WTC11 (cell line): ENCODE measurements around the gene CDK17. TPM values are rescaled to one million over a fixed set of nuclear protein-coding genes. Genes with fewer than 3 reads are reported as not detected.

ENCODE experiments used
- ATAC-seq: fragments of 200-7000 bp; cut with Tn5 transposase; 2 replicates; pipeline ENCODE4 v1.10.0; 2021; ENCODE audit warnings: mild to moderate bottlenecking, moderate library complexity
- CTCF ChIA-PET: fragments of 300-600 bp; sonication (Branson Sonifier 250); formaldehyde crosslinking; loops from one replicate; lab custom pipeline; 2021; ENCODE audit warnings: antibody characterized with exemption; lab: Charles Lee
- POLR2A ChIA-PET: fragments of 350-600 bp; sonication (Branson Sonifier 250); formaldehyde crosslinking; loops from one replicate; lab custom pipeline; 2021; ENCODE audit warnings: antibody characterized with exemption; lab: Charles Lee
- DNase-seq: peaks from one replicate; pipeline ENCODE4 v3.0.0; 2021; ENCODE audit warnings: low spot score
- H3K27ac Mint-ChIP-seq: 2 replicates; pipeline ENCODE4 v1.8.0; 2021; ENCODE audit warnings: mixed read lengths
- H3K27me3 Mint-ChIP-seq: 2 replicates; pipeline ENCODE4 v1.8.0; 2021; ENCODE audit warnings: low read depth, mild to moderate bottlenecking, moderate library complexity, mixed read lengths
- H3K36me3 Mint-ChIP-seq: 2 replicates; pipeline ENCODE4 v1.8.0; 2021; ENCODE audit warnings: mixed read lengths
- H3K4me1 Mint-ChIP-seq: 2 replicates; pipeline ENCODE4 v1.8.0; 2022; ENCODE audit warnings: mixed read lengths
- H3K4me3 Mint-ChIP-seq: 2 replicates; pipeline ENCODE4 v1.8.0; 2021; ENCODE audit warnings: mild to moderate bottlenecking, moderate library complexity, mixed read lengths
- H3K9me3 Mint-ChIP-seq: 2 replicates; pipeline ENCODE4 v1.8.0; 2021; ENCODE audit warnings: mixed read lengths
- CBFB ChIP-seq: sonication (generic); formaldehyde crosslinking; IDR thresholded peaks from 2 replicates; pipeline ENCODE4 v1.8.1; 2022; ENCODE audit warnings: mild to moderate bottlenecking, low read depth, missing genetic modification reagents
- CREB1 ChIP-seq: sonication (generic); formaldehyde crosslinking; IDR thresholded peaks from 2 replicates; pipeline ENCODE4 v1.8.0; 2023; ENCODE audit warnings: mild to moderate bottlenecking, missing genetic modification reagents
- FOXK1 ChIP-seq: sonication (generic); formaldehyde crosslinking; IDR thresholded peaks from 2 replicates; pipeline ENCODE4 v1.8.0; 2022; ENCODE audit warnings: mild to moderate bottlenecking, moderate library complexity, missing genetic modification reagents
- MYBL2 ChIP-seq: sonication (generic); formaldehyde crosslinking; IDR thresholded peaks from 2 replicates; pipeline ENCODE4 v1.8.1; 2023; ENCODE audit warnings: mild to moderate bottlenecking, moderate library complexity, missing genetic modification reagents
- NFATC4 ChIP-seq: fragments of 250-450 bp; sonication (Bioruptor Pico); IDR thresholded peaks from 2 replicates; pipeline ENCODE4 v1.9.0; 2021; ENCODE audit warnings: mild to moderate bottlenecking
- SMAD3 ChIP-seq: sonication (generic); formaldehyde crosslinking; IDR thresholded peaks from 2 replicates; pipeline ENCODE4 v1.8.0; 2022; ENCODE audit warnings: missing genetic modification reagents, mild to moderate bottlenecking, borderline replicate concordance
- TEAD1 ChIP-seq: sonication (generic); formaldehyde crosslinking; IDR thresholded peaks from 2 replicates; pipeline ENCODE4 v1.8.0; 2022; ENCODE audit warnings: mild to moderate bottlenecking, missing genetic modification reagents
- TEAD4 ChIP-seq: sonication (generic); formaldehyde crosslinking; IDR thresholded peaks from 2 replicates; pipeline ENCODE4 v1.8.0; 2022; ENCODE audit warnings: mild to moderate bottlenecking, missing genetic modification reagents
- TP53 ChIP-seq: sonication (generic); formaldehyde crosslinking; IDR thresholded peaks from 2 replicates; pipeline ENCODE4 v1.8.1; 2023; ENCODE audit warnings: mild to moderate bottlenecking, missing genetic modification reagents
- ZBTB21 ChIP-seq: sonication (generic); formaldehyde crosslinking; IDR thresholded peaks from 2 replicates; pipeline ENCODE4 v1.8.1; 2023; ENCODE audit warnings: mild to moderate bottlenecking, missing genetic modification reagents, borderline replicate concordance
- ZNF121 ChIP-seq: sonication (generic); formaldehyde crosslinking; IDR thresholded peaks from 2 replicates; pipeline ENCODE4 v1.8.0; 2023; ENCODE audit warnings: missing genetic modification reagents
- total RNA-seq: library from RNA; stranded (reverse); gene quantifications from 3 replicates; pipeline ENCODE4 v1.2.3, GENCODE V29; 2021
- TF ChIP-seq, protein P1 (sequence below): fragments of 250-450 bp; sonication (Bioruptor Pico); conservative IDR thresholded peaks from 2 replicates; pipeline ENCODE4 v1.9.0; 2021; ENCODE audit warnings: mild to moderate bottlenecking
- TF ChIP-seq, protein P2 (sequence below): sonication (generic); formaldehyde crosslinking; IDR thresholded peaks from 2 replicates; pipeline ENCODE4 v1.8.1; 2022; ENCODE audit warnings: low read depth, mild to moderate bottlenecking, moderate library complexity, missing genetic modification reagents, borderline replicate concordance
- TF ChIP-seq, protein P3 (sequence below): sonication (generic); formaldehyde crosslinking; IDR thresholded peaks from 2 replicates; pipeline ENCODE4 v1.8.0; 2023; ENCODE audit warnings: missing genetic modification reagents, mild to moderate bottlenecking, borderline replicate concordance
- TF ChIP-seq, protein P4 (sequence below): fragments of 250-450 bp; sonication (Bioruptor Pico); IDR thresholded peaks from 2 replicates; pipeline ENCODE4 v1.9.0; 2021; ENCODE audit warnings: mild to moderate bottlenecking
- TF ChIP-seq, protein P5 (sequence below): sonication (generic); formaldehyde crosslinking; IDR thresholded peaks from 2 replicates; pipeline ENCODE4 v1.8.0; 2022; ENCODE audit warnings: mild to moderate bottlenecking, missing genetic modification reagents
- TF ChIP-seq, protein P6 (sequence below): fragments of 250-450 bp; sonication (Bioruptor Pico); IDR thresholded peaks from 2 replicates; pipeline ENCODE4 v1.9.0; 2021; ENCODE audit warnings: mild to moderate bottlenecking
- TF ChIP-seq, protein P7 (sequence below): sonication (generic); formaldehyde crosslinking; IDR thresholded peaks from 2 replicates; pipeline ENCODE4 v1.8.0; 2023; ENCODE audit warnings: mild to moderate bottlenecking, missing genetic modification reagents

CDK17 gene
- total RNA-seq, 1 experiment from 2014 or later = 20.0 TPM

DNA sequence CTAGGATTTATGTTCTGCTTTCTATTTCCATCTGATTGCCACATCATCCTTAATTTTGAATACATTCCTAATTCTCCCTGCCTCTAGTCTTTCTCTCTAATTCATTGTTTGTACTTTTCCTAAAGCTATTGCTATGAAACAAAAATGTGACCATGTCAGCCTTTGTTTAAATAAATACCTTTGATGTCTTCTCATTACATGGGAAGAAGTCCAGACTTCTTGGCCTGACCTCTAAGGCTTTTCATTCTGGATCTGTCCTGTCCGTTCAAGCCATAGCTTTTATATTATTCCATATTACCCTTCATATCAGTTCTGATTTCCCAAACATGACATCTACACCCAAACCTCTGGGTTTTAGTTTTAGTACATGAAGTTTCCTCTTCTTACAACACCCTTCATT lies 91.4 kb downstream of the CDK17 start (continued):
- TF ChIP-seq, protein P1, sequence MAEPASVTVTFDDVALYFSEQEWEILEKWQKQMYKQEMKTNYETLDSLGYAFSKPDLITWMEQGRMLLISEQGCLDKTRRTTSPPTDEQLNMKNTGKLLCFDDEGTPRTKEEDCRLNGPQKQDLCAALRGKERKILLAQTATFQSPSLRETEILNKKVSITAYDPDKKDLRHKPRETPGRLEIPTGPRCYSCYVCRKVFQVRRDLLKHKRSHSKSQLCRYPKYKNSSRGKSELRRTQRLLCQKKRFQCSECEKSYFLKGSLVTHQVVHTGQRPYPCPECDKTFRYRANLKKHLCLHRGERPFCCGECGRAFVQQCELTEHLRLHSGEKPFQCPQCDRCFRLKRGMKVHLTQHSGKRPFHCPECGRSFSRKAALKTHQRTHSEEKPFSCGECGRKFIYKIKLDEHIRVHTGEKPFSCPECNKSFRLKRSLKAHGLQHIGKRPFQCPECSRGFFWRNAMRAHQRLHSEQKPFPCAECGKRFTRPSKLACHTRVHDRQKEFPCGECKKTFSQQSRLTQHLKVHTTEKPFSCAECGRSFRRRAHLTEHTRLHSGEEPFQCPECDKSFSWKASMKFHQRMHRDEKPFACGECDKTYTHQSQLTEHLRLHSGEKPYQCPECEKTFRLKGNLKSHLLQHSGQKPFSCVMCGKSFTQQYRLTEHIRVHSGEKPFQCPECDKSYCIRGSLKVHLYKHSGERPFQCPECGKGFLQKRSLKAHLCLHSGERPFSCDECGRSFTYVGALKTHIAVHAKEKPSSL (CRISPR knock-in tag) = no peak
- no peak for TF ChIP-seq NFATC4 (CRISPR knock-in tag)

DNA sequence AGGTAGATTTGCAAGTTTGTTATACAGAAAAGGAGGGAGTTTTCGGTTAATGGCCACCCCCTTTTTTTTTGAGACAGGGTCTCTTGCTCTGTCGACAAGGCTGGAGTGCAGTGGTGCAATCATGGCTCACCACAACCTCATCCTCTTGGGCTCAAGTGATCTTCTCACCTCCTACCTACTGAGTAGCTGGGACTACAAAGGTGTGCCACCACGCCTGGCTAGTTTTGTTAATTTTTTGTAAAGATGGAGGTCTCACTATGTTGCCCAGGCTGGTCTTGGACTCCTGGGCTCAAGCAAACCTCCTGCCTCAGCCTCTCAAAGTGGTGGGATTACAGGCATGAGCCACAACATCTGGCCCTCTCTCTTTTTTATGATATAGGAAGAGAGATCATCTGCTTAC lies 94.6 kb downstream of the CDK17 start:
- Mint-ChIP-seq H3K9me3 (no peaks in the 10 kb centered on the region), H3K4me1 (peaks cover 15% of the 10 kb centered on the region), H3K36me3 (no peaks in the 10 kb centered on the region), H3K27me3 (no peaks in the 10 kb centered on the region), H3K27ac (no peak overlapping the region), H3K4me3 (no peak overlapping the region)
- ChIA-PET CTCF (no interaction called here), POLR2A (no interaction called here)
- ATAC-seq = no peak
- DNase-seq = no peak
- TF ChIP-seq FOXK1 (CRISPR knock-in tag) = no peak
- TF ChIP-seq CREB1 = no peak
- TF ChIP-seq ZNF121 (CRISPR knock-in tag) = peak; percentile 55; the same call in 1 of the 2 replicates
- TF ChIP-seq, protein P2, sequence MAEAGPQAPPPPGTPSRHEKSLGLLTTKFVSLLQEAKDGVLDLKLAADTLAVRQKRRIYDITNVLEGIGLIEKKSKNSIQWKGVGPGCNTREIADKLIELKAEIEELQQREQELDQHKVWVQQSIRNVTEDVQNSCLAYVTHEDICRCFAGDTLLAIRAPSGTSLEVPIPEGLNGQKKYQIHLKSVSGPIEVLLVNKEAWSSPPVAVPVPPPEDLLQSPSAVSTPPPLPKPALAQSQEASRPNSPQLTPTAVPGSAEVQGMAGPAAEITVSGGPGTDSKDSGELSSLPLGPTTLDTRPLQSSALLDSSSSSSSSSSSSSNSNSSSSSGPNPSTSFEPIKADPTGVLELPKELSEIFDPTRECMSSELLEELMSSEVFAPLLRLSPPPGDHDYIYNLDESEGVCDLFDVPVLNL (CRISPR knock-in tag) = no peak

DNA sequence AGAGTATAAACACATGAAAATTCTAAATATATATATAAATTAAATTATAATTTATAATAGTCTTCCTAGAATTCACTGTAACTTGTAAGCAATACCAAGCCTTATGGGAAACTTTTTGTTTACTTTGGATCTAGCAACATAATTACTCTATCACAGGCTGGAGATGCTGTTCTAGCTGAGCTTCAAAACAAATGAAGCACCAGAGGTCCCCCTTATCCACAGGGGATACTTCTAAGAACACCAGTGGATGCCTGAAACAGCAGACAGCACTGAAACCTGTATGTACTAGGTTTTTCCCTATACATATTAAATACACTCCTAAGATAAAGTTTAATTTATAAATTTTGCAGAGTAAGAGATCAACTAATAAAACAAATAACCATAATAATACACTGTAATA lies 96.6 kb downstream of the CDK17 start:
- POLR2A ChIA-PET = no interaction called here

More for the DNA sequence above, 96.6 kb downstream of the CDK17 start:
- TF ChIP-seq TEAD4 = no peak
- TF ChIP-seq, protein P3, sequence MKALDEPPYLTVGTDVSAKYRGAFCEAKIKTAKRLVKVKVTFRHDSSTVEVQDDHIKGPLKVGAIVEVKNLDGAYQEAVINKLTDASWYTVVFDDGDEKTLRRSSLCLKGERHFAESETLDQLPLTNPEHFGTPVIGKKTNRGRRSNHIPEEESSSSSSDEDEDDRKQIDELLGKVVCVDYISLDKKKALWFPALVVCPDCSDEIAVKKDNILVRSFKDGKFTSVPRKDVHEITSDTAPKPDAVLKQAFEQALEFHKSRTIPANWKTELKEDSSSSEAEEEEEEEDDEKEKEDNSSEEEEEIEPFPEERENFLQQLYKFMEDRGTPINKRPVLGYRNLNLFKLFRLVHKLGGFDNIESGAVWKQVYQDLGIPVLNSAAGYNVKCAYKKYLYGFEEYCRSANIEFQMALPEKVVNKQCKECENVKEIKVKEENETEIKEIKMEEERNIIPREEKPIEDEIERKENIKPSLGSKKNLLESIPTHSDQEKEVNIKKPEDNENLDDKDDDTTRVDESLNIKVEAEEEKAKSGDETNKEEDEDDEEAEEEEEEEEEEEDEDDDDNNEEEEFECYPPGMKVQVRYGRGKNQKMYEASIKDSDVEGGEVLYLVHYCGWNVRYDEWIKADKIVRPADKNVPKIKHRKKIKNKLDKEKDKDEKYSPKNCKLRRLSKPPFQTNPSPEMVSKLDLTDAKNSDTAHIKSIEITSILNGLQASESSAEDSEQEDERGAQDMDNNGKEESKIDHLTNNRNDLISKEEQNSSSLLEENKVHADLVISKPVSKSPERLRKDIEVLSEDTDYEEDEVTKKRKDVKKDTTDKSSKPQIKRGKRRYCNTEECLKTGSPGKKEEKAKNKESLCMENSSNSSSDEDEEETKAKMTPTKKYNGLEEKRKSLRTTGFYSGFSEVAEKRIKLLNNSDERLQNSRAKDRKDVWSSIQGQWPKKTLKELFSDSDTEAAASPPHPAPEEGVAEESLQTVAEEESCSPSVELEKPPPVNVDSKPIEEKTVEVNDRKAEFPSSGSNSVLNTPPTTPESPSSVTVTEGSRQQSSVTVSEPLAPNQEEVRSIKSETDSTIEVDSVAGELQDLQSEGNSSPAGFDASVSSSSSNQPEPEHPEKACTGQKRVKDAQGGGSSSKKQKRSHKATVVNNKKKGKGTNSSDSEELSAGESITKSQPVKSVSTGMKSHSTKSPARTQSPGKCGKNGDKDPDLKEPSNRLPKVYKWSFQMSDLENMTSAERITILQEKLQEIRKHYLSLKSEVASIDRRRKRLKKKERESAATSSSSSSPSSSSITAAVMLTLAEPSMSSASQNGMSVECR (CRISPR knock-in tag) = no peak
- TF ChIP-seq, protein P4, sequence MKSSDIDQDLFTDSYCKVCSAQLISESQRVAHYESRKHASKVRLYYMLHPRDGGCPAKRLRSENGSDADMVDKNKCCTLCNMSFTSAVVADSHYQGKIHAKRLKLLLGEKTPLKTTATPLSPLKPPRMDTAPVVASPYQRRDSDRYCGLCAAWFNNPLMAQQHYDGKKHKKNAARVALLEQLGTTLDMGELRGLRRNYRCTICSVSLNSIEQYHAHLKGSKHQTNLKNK (CRISPR knock-in tag) = no peak
- no peak for TF ChIP-seq TEAD1 (CRISPR knock-in tag)
- no peak for TF ChIP-seq SMAD3 (CRISPR knock-in tag)
- TF ChIP-seq ZBTB21 = no peak
- no peak for TF ChIP-seq CBFB
- TF ChIP-seq, protein P5, sequence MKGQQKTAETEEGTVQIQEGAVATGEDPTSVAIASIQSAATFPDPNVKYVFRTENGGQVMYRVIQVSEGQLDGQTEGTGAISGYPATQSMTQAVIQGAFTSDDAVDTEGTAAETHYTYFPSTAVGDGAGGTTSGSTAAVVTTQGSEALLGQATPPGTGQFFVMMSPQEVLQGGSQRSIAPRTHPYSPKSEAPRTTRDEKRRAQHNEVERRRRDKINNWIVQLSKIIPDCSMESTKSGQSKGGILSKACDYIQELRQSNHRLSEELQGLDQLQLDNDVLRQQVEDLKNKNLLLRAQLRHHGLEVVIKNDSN = no peak
- TF ChIP-seq, protein P6, sequence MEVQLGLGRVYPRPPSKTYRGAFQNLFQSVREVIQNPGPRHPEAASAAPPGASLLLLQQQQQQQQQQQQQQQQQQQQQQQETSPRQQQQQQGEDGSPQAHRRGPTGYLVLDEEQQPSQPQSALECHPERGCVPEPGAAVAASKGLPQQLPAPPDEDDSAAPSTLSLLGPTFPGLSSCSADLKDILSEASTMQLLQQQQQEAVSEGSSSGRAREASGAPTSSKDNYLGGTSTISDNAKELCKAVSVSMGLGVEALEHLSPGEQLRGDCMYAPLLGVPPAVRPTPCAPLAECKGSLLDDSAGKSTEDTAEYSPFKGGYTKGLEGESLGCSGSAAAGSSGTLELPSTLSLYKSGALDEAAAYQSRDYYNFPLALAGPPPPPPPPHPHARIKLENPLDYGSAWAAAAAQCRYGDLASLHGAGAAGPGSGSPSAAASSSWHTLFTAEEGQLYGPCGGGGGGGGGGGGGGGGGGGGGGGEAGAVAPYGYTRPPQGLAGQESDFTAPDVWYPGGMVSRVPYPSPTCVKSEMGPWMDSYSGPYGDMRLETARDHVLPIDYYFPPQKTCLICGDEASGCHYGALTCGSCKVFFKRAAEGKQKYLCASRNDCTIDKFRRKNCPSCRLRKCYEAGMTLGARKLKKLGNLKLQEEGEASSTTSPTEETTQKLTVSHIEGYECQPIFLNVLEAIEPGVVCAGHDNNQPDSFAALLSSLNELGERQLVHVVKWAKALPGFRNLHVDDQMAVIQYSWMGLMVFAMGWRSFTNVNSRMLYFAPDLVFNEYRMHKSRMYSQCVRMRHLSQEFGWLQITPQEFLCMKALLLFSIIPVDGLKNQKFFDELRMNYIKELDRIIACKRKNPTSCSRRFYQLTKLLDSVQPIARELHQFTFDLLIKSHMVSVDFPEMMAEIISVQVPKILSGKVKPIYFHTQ (CRISPR knock-in tag) = no peak
- TF ChIP-seq TP53 (CRISPR knock-in tag) = no peak
- no peak for TF ChIP-seq MYBL2 (CRISPR knock-in tag)
- TF ChIP-seq, protein P7, sequence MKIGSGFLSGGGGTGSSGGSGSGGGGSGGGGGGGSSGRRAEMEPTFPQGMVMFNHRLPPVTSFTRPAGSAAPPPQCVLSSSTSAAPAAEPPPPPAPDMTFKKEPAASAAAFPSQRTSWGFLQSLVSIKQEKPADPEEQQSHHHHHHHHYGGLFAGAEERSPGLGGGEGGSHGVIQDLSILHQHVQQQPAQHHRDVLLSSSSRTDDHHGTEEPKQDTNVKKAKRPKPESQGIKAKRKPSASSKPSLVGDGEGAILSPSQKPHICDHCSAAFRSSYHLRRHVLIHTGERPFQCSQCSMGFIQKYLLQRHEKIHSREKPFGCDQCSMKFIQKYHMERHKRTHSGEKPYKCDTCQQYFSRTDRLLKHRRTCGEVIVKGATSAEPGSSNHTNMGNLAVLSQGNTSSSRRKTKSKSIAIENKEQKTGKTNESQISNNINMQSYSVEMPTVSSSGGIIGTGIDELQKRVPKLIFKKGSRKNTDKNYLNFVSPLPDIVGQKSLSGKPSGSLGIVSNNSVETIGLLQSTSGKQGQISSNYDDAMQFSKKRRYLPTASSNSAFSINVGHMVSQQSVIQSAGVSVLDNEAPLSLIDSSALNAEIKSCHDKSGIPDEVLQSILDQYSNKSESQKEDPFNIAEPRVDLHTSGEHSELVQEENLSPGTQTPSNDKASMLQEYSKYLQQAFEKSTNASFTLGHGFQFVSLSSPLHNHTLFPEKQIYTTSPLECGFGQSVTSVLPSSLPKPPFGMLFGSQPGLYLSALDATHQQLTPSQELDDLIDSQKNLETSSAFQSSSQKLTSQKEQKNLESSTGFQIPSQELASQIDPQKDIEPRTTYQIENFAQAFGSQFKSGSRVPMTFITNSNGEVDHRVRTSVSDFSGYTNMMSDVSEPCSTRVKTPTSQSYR (CRISPR knock-in tag) = no peak
- TF ChIP-seq, all 79 proteins: peak for 0
- CTCF ChIA-PET = interaction anchor here (0.8 to 1.0 kb wide), 2 partner anchors 61 to 96 kb away, joined by 3 read pairs; partner anchors contain the start of gene CDK17
- DNase-seq = no peak
- H3K9me3 Mint-ChIP-seq = no peaks in the 10 kb centered on the region
- H3K27me3 Mint-ChIP-seq = no peaks in the 10 kb centered on the region
- H3K4me1 Mint-ChIP-seq = peaks cover 15% of the 10 kb centered on the region
- no peak overlapping the region for H3K27ac Mint-ChIP-seq
- peaks cover 9% of the 10 kb centered on the region for H3K36me3 Mint-ChIP-seq
- no peak overlapping the region for H3K4me3 Mint-ChIP-seq
- ATAC-seq = no peak
